ENCODE measurements around the gene VEGFB. TPM values are rescaled to one million over a fixed set of nuclear protein-coding genes. Genes with fewer than 3 reads are reported as not detected.

VEGFB gene
- total RNA-seq, 1 experiment from 2014 or later, result 47.5 TPM

DNA sequence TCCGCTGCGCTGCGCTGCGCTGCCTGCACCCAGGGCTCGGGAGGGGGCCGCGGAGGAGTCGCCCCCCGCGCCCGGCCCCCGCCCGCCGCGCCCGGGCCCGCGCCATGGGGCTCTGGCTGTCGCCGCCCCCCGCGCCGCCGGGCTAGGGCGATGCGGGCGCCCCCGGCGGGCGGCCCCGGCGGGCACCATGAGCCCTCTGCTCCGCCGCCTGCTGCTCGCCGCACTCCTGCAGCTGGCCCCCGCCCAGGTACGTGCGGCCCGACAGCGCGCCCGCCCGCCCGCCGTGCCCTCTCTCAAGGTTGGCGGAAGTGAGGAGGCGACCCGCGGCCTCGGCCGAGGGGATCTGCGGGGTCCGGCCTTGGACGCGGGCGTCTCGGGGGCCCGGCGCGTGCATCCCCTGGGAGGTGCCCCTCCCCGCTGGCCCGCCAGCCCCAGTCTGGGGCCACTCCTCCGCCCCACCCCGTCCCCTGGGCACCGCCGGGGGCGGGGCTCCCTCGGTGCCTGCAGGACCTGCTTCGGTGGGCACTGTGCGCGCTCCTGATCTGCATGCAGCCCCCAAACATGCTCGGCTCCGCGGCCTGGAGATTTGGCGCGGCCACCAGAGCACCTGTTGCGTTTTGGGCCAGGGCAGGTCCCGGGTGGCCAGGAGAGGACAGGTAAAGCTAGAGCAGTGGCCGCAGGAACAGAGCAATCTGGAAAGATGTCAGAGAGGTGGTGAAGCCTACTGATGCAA is 429 bp downstream of the VEGFB start:
- H3K4me3 ChIP-seq (replicated peaks in 1 of 2; ENCODE audit: low read depth in 1 of 2, low read length in 2 of 2), result peak overlapping the region; percentile 55 to 79
- TF ChIP-seq POLR2AphosphoS5 (IDR thresholded peaks at IDR 0.05; ENCODE audit: low read depth, low read length) (peak; percentile 60), TCF7L2 (IDR thresholded peaks at IDR 0.05; ENCODE audit: borderline replicate concordance, extremely low read depth, insufficient read depth, insufficient read length) (no peak), POLR2A (IDR thresholded peaks at IDR 0.05; ENCODE audit: borderline replicate concordance, extremely low read depth, insufficient read depth, insufficient read length) (peak; percentile 22)
- TF ChIP-seq, protein P1, sequence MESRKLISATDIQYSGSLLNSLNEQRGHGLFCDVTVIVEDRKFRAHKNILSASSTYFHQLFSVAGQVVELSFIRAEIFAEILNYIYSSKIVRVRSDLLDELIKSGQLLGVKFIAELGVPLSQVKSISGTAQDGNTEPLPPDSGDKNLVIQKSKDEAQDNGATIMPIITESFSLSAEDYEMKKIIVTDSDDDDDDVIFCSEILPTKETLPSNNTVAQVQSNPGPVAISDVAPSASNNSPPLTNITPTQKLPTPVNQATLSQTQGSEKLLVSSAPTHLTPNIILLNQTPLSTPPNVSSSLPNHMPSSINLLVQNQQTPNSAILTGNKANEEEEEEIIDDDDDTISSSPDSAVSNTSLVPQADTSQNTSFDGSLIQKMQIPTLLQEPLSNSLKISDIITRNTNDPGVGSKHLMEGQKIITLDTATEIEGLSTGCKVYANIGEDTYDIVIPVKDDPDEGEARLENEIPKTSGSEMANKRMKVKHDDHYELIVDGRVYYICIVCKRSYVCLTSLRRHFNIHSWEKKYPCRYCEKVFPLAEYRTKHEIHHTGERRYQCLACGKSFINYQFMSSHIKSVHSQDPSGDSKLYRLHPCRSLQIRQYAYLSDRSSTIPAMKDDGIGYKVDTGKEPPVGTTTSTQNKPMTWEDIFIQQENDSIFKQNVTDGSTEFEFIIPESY (IDR thresholded peaks at IDR 0.05; ENCODE audit: extremely low read depth, insufficient replicate concordance, low read length), result no peak
- no peaks in the 10 kb centered on the region for H4K20me1 ChIP-seq (ENCODE audit: insufficient read depth)
- H2AFZ ChIP-seq (ENCODE audit: low read depth, low read length, poor library complexity, severe bottlenecking), result no peak overlapping the region
- peak overlapping the region; percentile 87 for H3K27ac ChIP-seq (ENCODE audit: low read depth, low read length)
- no peak for DNase-seq (ENCODE audit: low read depth, low spot score)
- H3K9me2 ChIP-seq (ENCODE audit: insufficient read depth), result no peaks in the 10 kb centered on the region
- peaks cover 8% of the 10 kb centered on the region for H3K79me2 ChIP-seq (ENCODE audit: insufficient read depth, low read length)
- peak overlapping the region; percentile 100 for H3K4me2 ChIP-seq (ENCODE audit: low read length)
- peak; percentile 63 for ATAC-seq
- H3K36me3 ChIP-seq (ENCODE audit: control insufficient read depth in 1 of 2, insufficient read depth in 2 of 2, low read length in 2 of 2), result 0 out of 4 replicates have a peak, but pooled peaks cover 0 to 8% of the 10 kb centered on the region in 2 experiments
- H3K27me3 ChIP-seq (ENCODE audit: insufficient read depth, low read length), result no peaks in the 10 kb centered on the region
- intact Hi-C loops (cut with micrococcal nuclease), result no loop called here
- ChIA-PET CTCF (no interaction called here), POLR2A (interaction anchor here (1.0 to 1.2 kb wide), 2 partner anchors 17 to 70 kb away, joined by 3 read pairs; no protein-coding TSS in a partner anchor), RAD21 (ENCODE audit: low non-redundant PET in 1 of 2, low total read pairs in 2 of 2, uncharacterized antibody in 2 of 2, unreplicated experiment in 2 of 2) (no interaction called here)
- H3K9me3 ChIP-seq (ENCODE audit: control insufficient read depth in 1 of 2, insufficient read depth in 1 of 2, low read depth in 1 of 2, low read length in 2 of 2), result no peaks in the 10 kb centered on the region
- H3K9ac ChIP-seq (ENCODE audit: low read length), result peak overlapping the region; percentile 75
- peaks cover 26 to 66% of the 10 kb centered on the region in 2 experiments for H3K4me1 ChIP-seq (ENCODE audit: control insufficient read depth in 1 of 2, insufficient read depth in 2 of 2, low read length in 2 of 2)
- BruUV-seq (replicated peaks), result no TSS peak
